ENCODE measurements around the gene LETMD1.

GRCh38 chr12:51019927-51020326, 28.2 kb upstream of the LETMD1 start:
- TF ChIP-seq, protein P1, sequence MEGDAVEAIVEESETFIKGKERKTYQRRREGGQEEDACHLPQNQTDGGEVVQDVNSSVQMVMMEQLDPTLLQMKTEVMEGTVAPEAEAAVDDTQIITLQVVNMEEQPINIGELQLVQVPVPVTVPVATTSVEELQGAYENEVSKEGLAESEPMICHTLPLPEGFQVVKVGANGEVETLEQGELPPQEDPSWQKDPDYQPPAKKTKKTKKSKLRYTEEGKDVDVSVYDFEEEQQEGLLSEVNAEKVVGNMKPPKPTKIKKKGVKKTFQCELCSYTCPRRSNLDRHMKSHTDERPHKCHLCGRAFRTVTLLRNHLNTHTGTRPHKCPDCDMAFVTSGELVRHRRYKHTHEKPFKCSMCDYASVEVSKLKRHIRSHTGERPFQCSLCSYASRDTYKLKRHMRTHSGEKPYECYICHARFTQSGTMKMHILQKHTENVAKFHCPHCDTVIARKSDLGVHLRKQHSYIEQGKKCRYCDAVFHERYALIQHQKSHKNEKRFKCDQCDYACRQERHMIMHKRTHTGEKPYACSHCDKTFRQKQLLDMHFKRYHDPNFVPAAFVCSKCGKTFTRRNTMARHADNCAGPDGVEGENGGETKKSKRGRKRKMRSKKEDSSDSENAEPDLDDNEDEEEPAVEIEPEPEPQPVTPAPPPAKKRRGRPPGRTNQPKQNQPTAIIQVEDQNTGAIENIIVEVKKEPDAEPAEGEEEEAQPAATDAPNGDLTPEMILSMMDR (IDR thresholded peaks at IDR 0.05) = no peak
- TF ChIP-seq POLR2AphosphoS5 (IDR thresholded peaks at IDR 0.05) = no peak
- no peak for TF ChIP-seq POLR2A (IDR thresholded peaks at IDR 0.05)
